ENCODE data around the gene MEI4. TPM values are rescaled to one million over a fixed set of nuclear protein-coding genes. Genes with fewer than 3 reads are reported as not detected.

The MEI4 gene
- total and polyA plus RNA-seq, 2 of the 8 experiments (the other 6 are each of a cell fraction or from before 2014, with no cell fraction given), result 0.05 to 0.24 TPM

DNA sequence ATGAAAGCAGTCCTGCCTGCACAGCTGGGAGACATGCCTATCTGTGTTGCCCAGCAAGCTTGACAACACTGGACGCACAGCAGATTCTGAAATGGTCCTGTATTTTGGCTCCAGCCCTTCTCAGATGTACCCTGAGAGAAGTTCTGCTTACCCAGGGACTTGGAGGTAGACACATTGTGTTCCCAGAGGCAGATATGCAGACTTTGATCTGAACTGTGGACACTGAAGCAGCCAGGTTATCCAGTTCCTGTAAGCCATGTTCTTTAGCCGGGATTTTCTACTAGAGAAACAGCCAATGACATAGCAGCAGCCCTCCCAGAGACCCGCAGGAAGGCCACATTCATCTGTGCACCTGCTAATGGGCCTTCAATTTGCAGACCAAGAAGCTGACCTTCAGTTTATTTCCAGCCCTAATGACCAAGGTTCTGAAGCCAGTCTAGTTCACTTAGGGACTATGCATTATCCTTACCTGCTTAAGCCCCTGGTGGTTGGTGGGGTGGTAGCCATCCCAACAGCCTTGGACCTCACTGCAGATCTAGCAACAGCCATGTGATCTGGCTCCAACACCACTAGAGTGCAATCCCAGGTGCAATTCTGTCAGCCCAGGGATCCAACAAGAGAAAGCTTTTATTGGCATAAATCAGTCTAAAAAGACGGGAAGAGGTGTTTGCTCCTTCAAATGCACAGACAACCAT, 134.2 kb downstream of the MEI4 start:
- DNase-seq (ENCODE audit: low read depth in 1 of 2, low spot score in 2 of 2), result no peak
- CTCF ChIA-PET (ENCODE audit: partially characterized antibody), result no interaction called here

More for the DNA sequence above, 134.2 kb downstream of the MEI4 start:
- no peak overlapping the region for H2BK15ac ChIP-seq (ENCODE audit: low read length)
- no peaks in the 10 kb centered on the region for H3K23me2 ChIP-seq (ENCODE audit: low read depth, low read length)
- 92% methylated on average over 4 of the region's 4 CpGs; no CpG with 5 or more reads in 1 of the 2 experiments for WGBS, 2 experiments (ENCODE audit: extremely low coverage in 1 of 2, insufficient coverage in 1 of 2, insufficient read length in 1 of 2, insufficient replicate concordance in 2 of 2, low coverage in 1 of 2, low lambda C conversion rate in 2 of 2, missing lambda C conversion rate in 1 of 2)
- H3K27me3 ChIP-seq (replicated peaks in 1 of 4; ENCODE audit: control insufficient read depth in 3 of 4, extremely low read depth in 1 of 4, insufficient read depth in 3 of 4, low read length in 3 of 4), result no peaks in the 10 kb centered on the region
- H3K18ac ChIP-seq (ENCODE audit: extremely low read depth, low read length), result no peak overlapping the region
- no peak for FAIRE-seq
- no peak overlapping the region for H3K4me2 ChIP-seq (ENCODE audit: insufficient read depth in 1 of 2, low read depth in 2 of 2, low read length in 2 of 2)
- TF ChIP-seq CTCF (IDR thresholded peaks at IDR 0.05; ENCODE audit: control extremely low read depth in 1 of 3, insufficient read depth in 1 of 3, low read depth in 1 of 3, low read length in 3 of 3) (peak in 1 of 3 experiments; percentile 13; a peak in 1 of 4 replicates), BCL11A (IDR thresholded peaks at IDR 0.05; ENCODE audit: low read depth in 2 of 2, low read length in 2 of 2) (no peak)
- no peak overlapping the region for H3K27ac ChIP-seq (ENCODE audit: low read depth, low read length)
- H2BK120ac ChIP-seq (replicated peaks; ENCODE audit: low read depth, low read length), result no peak overlapping the region
- H2BK12ac ChIP-seq (ENCODE audit: low read depth, low read length), result no peak overlapping the region
- H2AFZ ChIP-seq (ENCODE audit: low read length), result no peak overlapping the region
- no peak overlapping the region for H2BK20ac ChIP-seq (ENCODE audit: low read length)
- no peak overlapping the region for H4K5ac ChIP-seq (ENCODE audit: insufficient read length, low read depth, low read length)
- H3K4ac ChIP-seq (replicated peaks; ENCODE audit: insufficient read length, low read depth, low read length), result no peak overlapping the region
- 0 out of 4 replicates have a peak, but pooled peaks cover 0 to 4% of the 10 kb centered on the region in 2 experiments for H3K9me3 ChIP-seq (ENCODE audit: insufficient read depth in 2 of 2, low read depth in 1 of 2, low read length in 1 of 2)
- H3K23ac ChIP-seq (ENCODE audit: insufficient read length), result no peak overlapping the region
- H3K79me1 ChIP-seq (ENCODE audit: low read depth, low read length), result no peaks in the 10 kb centered on the region
- no peak overlapping the region for H2AK5ac ChIP-seq (ENCODE audit: low read depth, low read length)
- no peak overlapping the region for H3K9ac ChIP-seq (replicated peaks in 1 of 4; ENCODE audit: extremely low read depth in 1 of 4, low read depth in 3 of 4, low read length in 3 of 4)
- no peaks in the 10 kb centered on the region for H3K36me3 ChIP-seq (ENCODE audit: control insufficient read depth in 2 of 4, insufficient read depth in 4 of 4, low read length in 3 of 4)
- H2BK5ac ChIP-seq (ENCODE audit: low read depth, low read length), result no peak overlapping the region
- no peaks in the 10 kb centered on the region for H4K20me1 ChIP-seq (replicated peaks in 1 of 2; ENCODE audit: control insufficient read depth in 1 of 2, insufficient read depth in 2 of 2, low read length in 2 of 2)
- no peak overlapping the region for H4K91ac ChIP-seq (replicated peaks; ENCODE audit: insufficient read length, low read length)
- H3K56ac ChIP-seq (replicated peaks; ENCODE audit: insufficient read length, low read depth, low read length), result no peak overlapping the region
- no peak overlapping the region for H3K4me3 ChIP-seq (ENCODE audit: extremely low read depth in 1 of 4, insufficient read depth in 2 of 4, low read depth in 3 of 4, low read length in 4 of 4)
- no peaks in the 10 kb centered on the region for H3K79me2 ChIP-seq (ENCODE audit: control insufficient read depth in 1 of 2, insufficient read depth in 2 of 2, low read length in 2 of 2)
- H4K8ac ChIP-seq (ENCODE audit: extremely low read depth, insufficient read depth, low read length), result no peak overlapping the region
- no peak overlapping the region for H3K14ac ChIP-seq (ENCODE audit: insufficient read length)
- POLR2A ChIA-PET (ENCODE audit: partially characterized antibody), result no interaction called here
- H3K4me1 ChIP-seq (replicated peaks in 1 of 4; ENCODE audit: control insufficient read depth in 3 of 4, insufficient read depth in 4 of 4, low read length in 3 of 4), result no peaks in the 10 kb centered on the region

Data from H1 (cell line).